Measurements from ENCODE around the gene ARFGAP1.

Gene ARFGAP1

GRCh38 chr20:63315240-63315689 lies 42.7 kb downstream of the ARFGAP1 start:
- no peak overlapping the region for H3K4me3 ChIP-seq (ENCODE audit: low read length in 2 of 2)
- no peak overlapping the region for H3K9ac ChIP-seq (ENCODE audit: low read depth in 1 of 2, low read length in 2 of 2)
- no peaks in the 10 kb centered on the region for H3K27me3 ChIP-seq (ENCODE audit: control insufficient read depth in 2 of 2, insufficient read depth in 2 of 2, low read length in 2 of 2)
- H3K27ac ChIP-seq (ENCODE audit: low read depth in 2 of 2, low read length in 2 of 2) = no peak overlapping the region
- no peaks in the 10 kb centered on the region for H3K36me3 ChIP-seq (ENCODE audit: control insufficient read depth in 2 of 2, insufficient read depth in 2 of 2, low read length in 2 of 2)
- H3K4me1 ChIP-seq (ENCODE audit: control insufficient read depth in 2 of 2, insufficient read depth in 2 of 2, low read length in 2 of 2) = no peaks in the 10 kb centered on the region
- no peaks in the 10 kb centered on the region for H3K9me3 ChIP-seq (ENCODE audit: control insufficient read depth in 2 of 2, low read length in 2 of 2)

- H3K27me3 ChIP-seq (ENCODE audit: control insufficient read depth in 2 of 2, insufficient read depth in 2 of 2, low read length in 2 of 2) = no peaks in the 10 kb centered on the region
- H3K27ac ChIP-seq (ENCODE audit: low read depth in 2 of 2, low read length in 2 of 2) = no peak overlapping the region
- H3K36me3 ChIP-seq (ENCODE audit: control insufficient read depth in 2 of 2, insufficient read depth in 2 of 2, low read length in 2 of 2) = no peaks in the 10 kb centered on the region
- no peaks in the 10 kb centered on the region for H3K9me3 ChIP-seq (ENCODE audit: control insufficient read depth in 2 of 2, low read length in 2 of 2)
- H3K4me3 ChIP-seq (ENCODE audit: low read length in 2 of 2) = no peak overlapping the region
- no peaks in the 10 kb centered on the region for H3K4me1 ChIP-seq (ENCODE audit: control insufficient read depth in 2 of 2, insufficient read depth in 2 of 2, low read length in 2 of 2)
- no peak overlapping the region for H3K9ac ChIP-seq (ENCODE audit: low read depth in 1 of 2, low read length in 2 of 2)
Measured at GRCh38 chr20:63315731-63316491, 43.3 kb downstream of the ARFGAP1 start.

- no peak overlapping the region for H3K4me3 ChIP-seq (ENCODE audit: low read length in 2 of 2)
- no peak overlapping the region for H3K9ac ChIP-seq (ENCODE audit: low read depth in 1 of 2, low read length in 2 of 2)
- no peaks in the 10 kb centered on the region for H3K36me3 ChIP-seq (ENCODE audit: control insufficient read depth in 2 of 2, insufficient read depth in 2 of 2, low read length in 2 of 2)
- no peak overlapping the region for H3K27ac ChIP-seq (ENCODE audit: low read depth in 2 of 2, low read length in 2 of 2)
- H3K9me3 ChIP-seq (ENCODE audit: control insufficient read depth in 2 of 2, low read length in 2 of 2) = no peaks in the 10 kb centered on the region
- no peaks in the 10 kb centered on the region for H3K4me1 ChIP-seq (ENCODE audit: control insufficient read depth in 2 of 2, insufficient read depth in 2 of 2, low read length in 2 of 2)
- no peaks in the 10 kb centered on the region for H3K27me3 ChIP-seq (ENCODE audit: control insufficient read depth in 2 of 2, insufficient read depth in 2 of 2, low read length in 2 of 2)
Measured at GRCh38 chr20:63316502-63316921, 43.9 kb downstream of the ARFGAP1 start.

- no peak overlapping the region for H3K27ac ChIP-seq (ENCODE audit: low read depth in 2 of 2, low read length in 2 of 2)
- H3K9me3 ChIP-seq (ENCODE audit: control insufficient read depth in 2 of 2, low read length in 2 of 2) = no peaks in the 10 kb centered on the region
- H3K4me1 ChIP-seq (ENCODE audit: control insufficient read depth in 2 of 2, insufficient read depth in 2 of 2, low read length in 2 of 2) = no peaks in the 10 kb centered on the region
- peaks cover 0 to 1% of the 10 kb centered on the region in 2 donors for H3K27me3 ChIP-seq (ENCODE audit: control insufficient read depth in 2 of 2, insufficient read depth in 2 of 2, low read length in 2 of 2)
- H3K36me3 ChIP-seq (ENCODE audit: control insufficient read depth in 2 of 2, insufficient read depth in 2 of 2, low read length in 2 of 2) = no peaks in the 10 kb centered on the region
- no peak overlapping the region for H3K9ac ChIP-seq (ENCODE audit: low read depth in 1 of 2, low read length in 2 of 2)
- no peak overlapping the region for H3K4me3 ChIP-seq (ENCODE audit: low read length in 2 of 2)
Measured at GRCh38 chr20:63317061-63317460, 44.4 kb downstream of the ARFGAP1 start.

GRCh38 chr20:63317601-63318291 lies 45.1 kb downstream of the ARFGAP1 start:
- Histone ChIP-seq H3K27me3 (ENCODE audit: control insufficient read depth in 2 of 2, insufficient read depth in 2 of 2, low read length in 2 of 2) (peaks cover 0 to 2% of the 10 kb centered on the region in 2 donors), H3K4me3 (ENCODE audit: low read length in 2 of 2) (no peak overlapping the region), H3K36me3 (ENCODE audit: control insufficient read depth in 2 of 2, insufficient read depth in 2 of 2, low read length in 2 of 2) (no peaks in the 10 kb centered on the region)

GRCh38 chr20:63318391-63319163 lies 46.0 kb downstream of the ARFGAP1 start:
- no peaks in the 10 kb centered on the region for H3K4me1 ChIP-seq (ENCODE audit: control insufficient read depth in 2 of 2, insufficient read depth in 2 of 2, low read length in 2 of 2)
- H3K27me3 ChIP-seq (ENCODE audit: control insufficient read depth in 2 of 2, insufficient read depth in 2 of 2, low read length in 2 of 2) = peaks cover 0 to 2% of the 10 kb centered on the region in 2 donors
- H3K27ac ChIP-seq (ENCODE audit: low read depth in 2 of 2, low read length in 2 of 2) = no peak overlapping the region
- H3K9me3 ChIP-seq (ENCODE audit: control insufficient read depth in 2 of 2, low read length in 2 of 2) = no peaks in the 10 kb centered on the region
- H3K36me3 ChIP-seq (ENCODE audit: control insufficient read depth in 2 of 2, insufficient read depth in 2 of 2, low read length in 2 of 2) = no peaks in the 10 kb centered on the region
- H3K9ac ChIP-seq (ENCODE audit: low read depth in 1 of 2, low read length in 2 of 2) = no peak overlapping the region
- H3K4me3 ChIP-seq (ENCODE audit: low read length in 2 of 2) = no peak overlapping the region

More at GRCh38 chr20:63317601-63318291, 45.1 kb downstream of the ARFGAP1 start:
- H3K27ac ChIP-seq (ENCODE audit: low read depth in 2 of 2, low read length in 2 of 2) = no peak overlapping the region
- no peak overlapping the region for H3K9ac ChIP-seq (ENCODE audit: low read depth in 1 of 2, low read length in 2 of 2)
- no peaks in the 10 kb centered on the region for H3K9me3 ChIP-seq (ENCODE audit: control insufficient read depth in 2 of 2, low read length in 2 of 2)
- H3K4me1 ChIP-seq (ENCODE audit: control insufficient read depth in 2 of 2, insufficient read depth in 2 of 2, low read length in 2 of 2) = no peaks in the 10 kb centered on the region

- Histone ChIP-seq H3K27ac (ENCODE audit: low read depth in 2 of 2, low read length in 2 of 2) (no peak overlapping the region), H3K9me3 (ENCODE audit: control insufficient read depth in 2 of 2, low read length in 2 of 2) (no peaks in the 10 kb centered on the region), H3K36me3 (ENCODE audit: control insufficient read depth in 2 of 2, insufficient read depth in 2 of 2, low read length in 2 of 2) (no peaks in the 10 kb centered on the region), H3K4me1 (ENCODE audit: control insufficient read depth in 2 of 2, insufficient read depth in 2 of 2, low read length in 2 of 2) (no peaks in the 10 kb centered on the region), H3K4me3 (ENCODE audit: low read length in 2 of 2) (no peak overlapping the region), H3K9ac (ENCODE audit: low read depth in 1 of 2, low read length in 2 of 2) (no peak overlapping the region), H3K27me3 (ENCODE audit: control insufficient read depth in 2 of 2, insufficient read depth in 2 of 2, low read length in 2 of 2) (peaks cover under 1 to 2% of the 10 kb centered on the region in 2 donors)
Measured at GRCh38 chr20:63319164-63320040, 46.8 kb downstream of the ARFGAP1 start.

GRCh38 chr20:63320041-63320511 lies 47.5 kb downstream of the ARFGAP1 start:
- no peaks in the 10 kb centered on the region for H3K9me3 ChIP-seq (ENCODE audit: control insufficient read depth in 2 of 2, low read length in 2 of 2)
- H3K27ac ChIP-seq (ENCODE audit: low read depth in 2 of 2, low read length in 2 of 2) = no peak overlapping the region
- H3K9ac ChIP-seq (ENCODE audit: low read depth in 1 of 2, low read length in 2 of 2) = no peak overlapping the region
- no peak overlapping the region for H3K4me3 ChIP-seq (ENCODE audit: low read length in 2 of 2)
- H3K27me3 ChIP-seq (ENCODE audit: control insufficient read depth in 2 of 2, insufficient read depth in 2 of 2, low read length in 2 of 2) = peaks cover 2% of the 10 kb centered on the region in 2 donors
- H3K4me1 ChIP-seq (ENCODE audit: control insufficient read depth in 2 of 2, insufficient read depth in 2 of 2, low read length in 2 of 2) = no peaks in the 10 kb centered on the region
- H3K36me3 ChIP-seq (ENCODE audit: control insufficient read depth in 2 of 2, insufficient read depth in 2 of 2, low read length in 2 of 2) = no peaks in the 10 kb centered on the region

- peaks cover 2% of the 10 kb centered on the region in 2 donors for H3K27me3 ChIP-seq (ENCODE audit: control insufficient read depth in 2 of 2, insufficient read depth in 2 of 2, low read length in 2 of 2)
- H3K4me1 ChIP-seq (ENCODE audit: control insufficient read depth in 2 of 2, insufficient read depth in 2 of 2, low read length in 2 of 2) = no peaks in the 10 kb centered on the region
- H3K36me3 ChIP-seq (ENCODE audit: control insufficient read depth in 2 of 2, insufficient read depth in 2 of 2, low read length in 2 of 2) = no peaks in the 10 kb centered on the region
- no peak overlapping the region for H3K27ac ChIP-seq (ENCODE audit: low read depth in 2 of 2, low read length in 2 of 2)
- no peak overlapping the region for H3K4me3 ChIP-seq (ENCODE audit: low read length in 2 of 2)
- H3K9me3 ChIP-seq (ENCODE audit: control insufficient read depth in 2 of 2, low read length in 2 of 2) = no peaks in the 10 kb centered on the region
- H3K9ac ChIP-seq (ENCODE audit: low read depth in 1 of 2, low read length in 2 of 2) = no peak overlapping the region
Measured at GRCh38 chr20:63320616-63321147, 48.1 kb downstream of the ARFGAP1 start.

All from mucosa of rectum (tissue), 2 donors.